Dedifferentiated amniotic fluid mesenchymal stem cell (primary cell): ENCODE results near the gene FDCSP.
"Not testable (repeated sequence)": the region's sequence is repeated elsewhere in the genome, so short reads cannot be mapped to it uniquely, and the experiment has no call there.

Source experiments
- DNase-seq: peaks from one replicate; pipeline ENCODE4 v3.0.0-alpha.2; 2016; ENCODE audit errors: extremely low spot score

The FDCSP gene

DNA sequence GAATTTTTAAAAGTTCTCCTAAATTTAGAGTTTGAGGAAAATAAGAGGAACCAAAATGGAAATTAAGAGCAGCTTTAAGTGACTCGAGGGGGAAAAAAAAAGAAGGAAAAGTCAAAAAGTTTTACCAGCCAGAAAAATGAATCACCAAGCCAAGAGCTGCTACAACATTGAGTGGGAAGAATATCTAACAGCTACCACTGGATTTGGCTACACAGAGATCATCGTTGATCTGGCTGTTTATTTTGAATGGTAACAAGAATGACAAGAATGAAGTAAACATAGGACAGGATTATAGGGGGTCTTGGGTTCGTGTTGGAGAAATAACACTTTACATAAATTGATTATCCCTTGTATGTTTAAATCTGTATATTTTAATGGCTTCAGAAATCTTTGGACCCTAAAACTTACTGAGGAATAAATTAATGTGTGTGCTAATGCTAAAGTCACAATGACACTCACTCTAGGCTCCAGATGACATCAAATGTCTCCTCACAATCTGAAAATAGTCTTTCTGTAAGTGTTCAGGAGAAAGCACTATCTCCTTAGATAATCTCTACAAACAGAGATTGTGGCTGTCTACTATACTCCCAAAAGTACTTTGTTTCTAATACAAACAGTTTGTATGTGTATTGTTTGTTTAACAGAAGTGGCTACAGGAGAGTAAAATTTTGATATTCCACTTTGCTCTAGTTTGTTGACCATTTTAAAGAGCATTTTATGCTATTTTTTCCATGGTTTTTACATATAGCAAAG is 13.4 kb downstream of the FDCSP start:
- no peak for DNase-seq

DNA sequence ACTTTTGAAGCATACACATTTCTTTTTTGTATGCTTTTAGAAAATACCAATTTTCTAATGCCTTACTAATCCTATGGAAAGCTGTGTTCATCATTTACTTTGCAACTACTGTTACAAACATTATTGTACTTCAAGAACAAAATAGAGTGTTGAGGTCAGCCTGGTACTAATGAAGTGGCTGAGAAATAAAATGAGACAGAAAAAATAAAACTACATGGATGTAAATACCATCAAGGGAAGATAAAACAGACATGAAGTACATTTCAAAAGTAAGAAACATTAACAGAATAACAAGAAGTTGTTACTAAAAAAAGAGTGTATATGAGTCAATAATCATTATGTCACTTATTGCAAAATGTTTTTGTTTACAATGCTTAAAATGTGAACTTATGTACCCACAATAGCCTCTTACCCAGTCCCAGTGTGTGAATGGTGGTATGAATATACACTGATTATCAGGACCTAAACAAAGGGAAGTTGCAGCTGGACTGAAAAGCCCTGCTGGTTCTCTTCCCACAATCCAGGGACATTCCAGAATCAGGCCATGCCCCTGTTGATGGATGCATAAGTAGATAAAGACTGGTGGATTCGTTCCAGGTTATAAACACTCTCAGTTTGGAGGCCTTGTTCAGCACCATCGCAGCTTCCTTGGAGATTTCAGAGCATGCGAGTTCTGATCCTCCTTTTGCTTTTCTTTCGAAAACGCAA is 14.1 kb downstream of the FDCSP start:
- DNase-seq: no peak

DNA sequence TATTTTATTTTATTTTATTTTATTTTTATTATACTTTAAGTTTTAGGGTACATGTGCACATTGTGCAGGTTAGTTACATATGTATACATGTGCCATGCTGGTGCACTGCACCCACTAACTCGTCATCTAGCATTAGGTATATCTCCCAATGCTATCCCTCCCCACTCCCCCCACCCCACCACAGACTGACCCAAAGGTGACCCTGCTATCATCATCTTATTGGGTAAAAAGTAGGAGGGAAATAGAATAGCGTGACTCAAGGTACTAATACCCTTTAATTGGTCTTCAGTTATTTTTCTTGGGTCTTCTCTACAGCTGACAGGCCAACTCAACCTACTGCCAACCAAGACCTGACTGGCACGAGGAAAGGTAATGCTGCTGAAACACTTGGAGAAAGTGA is 16.4 kb downstream of the FDCSP start, which contains the start of gene CSN3:
CSN3 (plus strand) TSS at position 301 of the 400 bp plus-strand sequence. CDS start 2,223 bp downstream, outside the sequence.
- not testable (repeated sequence) for DNase-seq

DNA sequence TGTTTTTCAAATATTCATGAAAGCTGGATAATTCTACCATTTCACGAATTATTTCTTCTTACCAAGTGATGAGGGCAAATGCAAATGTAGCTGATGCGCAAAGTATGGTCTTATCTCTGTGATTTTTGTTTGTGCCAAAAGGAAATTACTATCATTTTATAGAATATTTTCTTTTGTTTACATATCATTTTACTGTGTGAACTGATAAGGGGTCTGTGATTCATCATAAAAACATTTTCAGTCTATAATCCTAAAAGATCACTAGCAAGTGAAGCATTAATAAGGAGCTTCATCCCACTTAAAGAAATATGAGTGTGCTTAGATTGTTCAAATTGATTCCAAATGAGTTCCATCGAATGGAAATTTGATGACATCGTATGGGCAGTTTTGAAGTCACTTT is 17.2 kb downstream of the FDCSP start:
- no peak for DNase-seq

DNA sequence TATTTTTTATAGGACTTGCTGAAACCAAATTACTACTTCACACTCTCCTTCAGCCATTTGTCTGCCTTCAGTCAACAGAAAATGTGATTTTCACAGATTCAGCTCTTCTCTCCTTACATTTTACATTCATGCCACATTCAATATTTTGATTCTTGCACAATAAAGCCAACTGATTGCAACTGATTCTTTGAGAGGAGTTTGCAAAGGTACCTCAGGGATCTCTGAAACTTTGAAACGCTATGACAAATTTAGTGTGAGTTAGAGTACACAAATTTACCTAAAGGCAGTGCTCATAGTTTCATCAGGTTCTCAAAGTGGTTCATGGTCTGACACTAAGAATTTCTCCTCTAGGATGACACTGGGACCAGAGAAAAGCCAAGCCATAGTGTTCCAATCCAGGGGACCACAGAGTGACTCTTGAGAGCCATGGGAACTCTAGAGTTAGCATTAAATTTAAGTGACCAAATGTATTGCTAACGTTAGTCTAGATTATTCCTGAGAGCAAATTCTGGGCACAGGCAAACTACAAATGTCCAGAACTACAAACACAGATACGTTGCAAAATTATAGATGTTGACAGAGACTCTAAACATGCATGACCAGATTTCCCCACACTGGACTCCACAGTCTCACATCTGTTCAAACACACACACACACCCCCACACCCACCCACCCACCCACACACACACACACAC is 25.5 kb downstream of the FDCSP start:
- no peak for DNase-seq

DNA sequence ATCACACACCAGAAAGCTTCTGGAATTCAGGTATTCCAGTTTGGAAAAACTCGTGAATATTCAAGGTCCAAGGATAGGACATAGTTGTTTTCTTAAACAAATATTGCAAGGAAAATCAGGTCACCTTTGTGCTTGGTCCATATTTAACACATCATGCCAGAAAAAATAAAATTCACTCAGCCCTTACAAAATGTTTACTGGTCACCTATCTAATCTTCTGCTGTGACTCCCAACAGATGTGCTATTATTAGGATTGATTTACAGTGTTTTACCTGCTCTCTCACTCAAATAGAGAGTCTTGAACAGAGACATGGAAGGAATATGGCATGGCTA is 26.0 kb downstream of the FDCSP start:
- DNase-seq: no peak

DNA sequence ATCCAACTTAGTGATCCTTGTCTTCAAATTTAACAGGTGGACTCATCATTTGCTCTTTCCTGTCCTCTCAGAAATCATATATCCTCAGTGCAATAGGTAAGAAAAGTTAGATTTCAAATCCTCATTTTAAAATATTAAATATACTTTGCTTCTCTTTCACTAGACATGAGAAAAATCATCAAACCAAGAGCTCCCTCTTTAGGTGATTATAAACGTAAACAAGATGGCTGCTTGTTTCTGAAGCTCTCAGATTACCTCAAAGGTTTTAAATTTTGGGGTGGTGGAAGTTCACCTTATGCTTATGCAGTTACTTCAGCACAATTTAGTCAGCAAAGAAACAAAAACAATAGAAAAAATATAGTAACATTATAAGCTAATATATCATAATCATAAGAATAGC is 43.8 kb downstream of the FDCSP start:
- DNase-seq: no peak

DNA sequence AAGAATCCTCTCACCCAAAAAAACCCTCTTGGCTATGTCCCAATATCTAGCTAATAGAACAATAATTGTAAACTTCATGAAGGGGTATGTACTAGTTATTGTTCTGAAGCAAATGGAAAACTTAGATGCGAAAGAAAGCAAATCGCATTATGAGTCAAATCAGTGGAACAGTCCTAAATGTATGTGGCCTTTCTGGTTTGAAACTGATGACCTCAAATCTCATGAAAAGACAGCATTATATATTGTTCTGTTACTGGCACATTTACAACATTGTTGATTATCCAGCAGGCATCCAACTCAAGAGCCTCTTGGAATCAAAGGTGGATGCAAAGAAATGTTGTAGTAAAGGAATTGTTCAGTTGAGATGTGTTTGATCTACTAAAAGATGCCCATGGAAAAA is 51.2 kb downstream of the FDCSP start:
- no peak for DNase-seq

DNA sequence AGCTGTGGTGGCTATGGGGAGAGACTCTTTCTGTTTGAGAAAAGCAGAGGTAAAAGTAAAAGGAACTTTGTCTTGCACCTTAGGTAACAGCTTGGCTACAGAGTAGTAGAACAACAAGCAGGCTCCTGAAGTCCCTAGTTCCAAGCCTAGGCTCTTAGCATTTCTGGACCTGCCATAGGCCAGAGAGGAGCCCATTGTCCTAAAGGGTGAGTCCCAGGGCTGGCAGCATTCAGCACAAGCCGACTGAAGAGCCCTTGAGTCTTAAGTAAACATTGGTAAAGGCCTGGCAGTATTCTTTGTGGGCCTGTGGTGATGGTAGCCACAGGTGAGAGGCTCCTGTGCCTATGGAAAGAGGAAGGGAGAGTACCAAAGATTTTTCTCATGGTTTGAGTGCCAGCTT is 54.6 kb downstream of the FDCSP start:
- DNase-seq: no peak
